Esophagus squamous epithelium (tissue), 4 donors: ENCODE data around the gene NSUN4.

Source experiments
- CTCF ChIP-seq, 6 experiments: fragments of 450-650 bp in 4 of 6; fragments of 200-600 bp in 2 of 6; sonication (generic) in 2 of 6; IDR thresholded peaks; one replicate each; pipeline ENCODE4 v1.5.1; 2016 to 2019; ENCODE audit warnings: antibody characterized with exemption in 6 of 6, mild to moderate bottlenecking in 4 of 6, moderate library complexity in 4 of 6
- POLR2A ChIP-seq, 4 donors: fragments of 450-650 bp; IDR thresholded peaks; one replicate each; pipeline ENCODE4 v1.6.1; 2017; ENCODE audit warnings: antibody characterized with exemption in 4 of 4, mild to moderate bottlenecking in 4 of 4, moderate library complexity in 3 of 4

GRCh38 chr1:46408356-46409062 is 67.9 kb downstream of the NSUN4 start:
- TF ChIP-seq CTCF (IDR thresholded peaks at IDR 0.05) (no peak), POLR2A (IDR thresholded peaks at IDR 0.05) (no peak)
